Peyer's patch (tissue), 4 donors: ENCODE data around the gene SLC38A6.

Experiments used
- POLR2A ChIP-seq, 2 donors: fragments of 450-650 bp; IDR thresholded peaks; one replicate each; pipeline ENCODE4 v1.5.1; 2017; ENCODE audit warnings: antibody characterized with exemption in 2 of 2, mild to moderate bottlenecking in 2 of 2, moderate library complexity in 2 of 2
- TF ChIP-seq, protein P1 (sequence below), 6 experiments: fragments of 450-650 bp in 4 of 6; fragments of 200-600 bp in 2 of 6; sonication (generic) in 1 of 6; IDR thresholded peaks; one replicate each; pipeline ENCODE4 v1.5.1; 2017 to 2019; ENCODE audit warnings: antibody characterized with exemption in 6 of 6, mild to moderate bottlenecking in 3 of 6, moderate library complexity in 1 of 6

- TF ChIP-seq, protein P1, sequence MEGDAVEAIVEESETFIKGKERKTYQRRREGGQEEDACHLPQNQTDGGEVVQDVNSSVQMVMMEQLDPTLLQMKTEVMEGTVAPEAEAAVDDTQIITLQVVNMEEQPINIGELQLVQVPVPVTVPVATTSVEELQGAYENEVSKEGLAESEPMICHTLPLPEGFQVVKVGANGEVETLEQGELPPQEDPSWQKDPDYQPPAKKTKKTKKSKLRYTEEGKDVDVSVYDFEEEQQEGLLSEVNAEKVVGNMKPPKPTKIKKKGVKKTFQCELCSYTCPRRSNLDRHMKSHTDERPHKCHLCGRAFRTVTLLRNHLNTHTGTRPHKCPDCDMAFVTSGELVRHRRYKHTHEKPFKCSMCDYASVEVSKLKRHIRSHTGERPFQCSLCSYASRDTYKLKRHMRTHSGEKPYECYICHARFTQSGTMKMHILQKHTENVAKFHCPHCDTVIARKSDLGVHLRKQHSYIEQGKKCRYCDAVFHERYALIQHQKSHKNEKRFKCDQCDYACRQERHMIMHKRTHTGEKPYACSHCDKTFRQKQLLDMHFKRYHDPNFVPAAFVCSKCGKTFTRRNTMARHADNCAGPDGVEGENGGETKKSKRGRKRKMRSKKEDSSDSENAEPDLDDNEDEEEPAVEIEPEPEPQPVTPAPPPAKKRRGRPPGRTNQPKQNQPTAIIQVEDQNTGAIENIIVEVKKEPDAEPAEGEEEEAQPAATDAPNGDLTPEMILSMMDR (IDR thresholded peaks at IDR 0.05) = no peak
- TF ChIP-seq POLR2A (IDR thresholded peaks at IDR 0.05) = no peak
These were observed 10.9 kb upstream of the SLC38A6 start for GRCh38 chr14:60970146-60970545.
